Hematopoietic multipotent progenitor cell treated with erythropoietin and hydrocortisone succinate and interleukin-3 and kit ligand, for 15 days (in vitro differentiated cells): ENCODE data around the gene BUD31.
"Not testable (repeated sequence)": the region's sequence is repeated elsewhere in the genome, so short reads cannot be mapped to it uniquely, and the experiment has no call there.

Experiments used
- DNase-seq: peaks from one replicate; pipeline ENCODE4 v3.0.0-alpha.2; 2015; ENCODE audit warnings: low spot score

Gene BUD31

DNA sequence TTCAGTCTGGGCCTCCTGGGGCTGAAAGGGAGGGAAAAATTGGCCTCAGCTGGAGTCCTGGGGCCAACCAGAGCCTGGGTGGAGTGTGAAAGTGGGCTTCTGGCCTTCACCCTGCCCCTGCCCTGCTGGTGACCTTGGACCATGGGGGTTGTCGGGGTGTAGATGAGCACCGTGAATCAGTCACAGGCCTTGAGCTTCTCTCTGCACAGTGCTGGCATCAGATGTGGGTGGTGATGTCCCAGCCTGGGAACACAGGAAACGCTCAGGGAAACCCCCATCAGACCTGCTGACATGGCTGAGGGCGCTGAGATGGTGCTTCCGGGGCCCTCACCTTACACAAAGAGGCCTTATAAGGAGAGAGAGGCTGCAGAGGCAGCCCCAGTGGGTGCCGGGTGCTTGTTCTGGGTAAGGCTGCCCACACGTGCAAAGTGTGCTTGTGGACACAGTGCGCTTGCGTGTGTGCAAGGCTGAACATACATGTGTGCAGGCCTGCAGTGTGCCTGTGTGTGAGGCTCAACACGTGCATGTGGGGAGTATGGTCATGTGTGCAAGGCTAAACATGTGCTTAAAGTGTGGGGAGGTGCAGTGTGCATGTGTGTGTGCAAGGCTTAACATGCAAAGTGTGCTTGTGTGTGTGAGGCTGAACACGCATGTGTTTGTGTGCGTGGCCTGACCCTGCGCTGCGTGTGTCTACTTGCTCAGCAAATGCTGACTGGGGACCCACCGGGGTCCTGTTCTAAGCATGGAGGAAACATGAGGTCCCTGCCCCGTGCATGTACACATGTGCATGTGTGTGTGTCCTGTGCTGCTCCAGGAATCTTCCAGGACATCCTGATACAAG is 27.7 kb upstream of the BUD31 start:
- no peak for DNase-seq

DNA sequence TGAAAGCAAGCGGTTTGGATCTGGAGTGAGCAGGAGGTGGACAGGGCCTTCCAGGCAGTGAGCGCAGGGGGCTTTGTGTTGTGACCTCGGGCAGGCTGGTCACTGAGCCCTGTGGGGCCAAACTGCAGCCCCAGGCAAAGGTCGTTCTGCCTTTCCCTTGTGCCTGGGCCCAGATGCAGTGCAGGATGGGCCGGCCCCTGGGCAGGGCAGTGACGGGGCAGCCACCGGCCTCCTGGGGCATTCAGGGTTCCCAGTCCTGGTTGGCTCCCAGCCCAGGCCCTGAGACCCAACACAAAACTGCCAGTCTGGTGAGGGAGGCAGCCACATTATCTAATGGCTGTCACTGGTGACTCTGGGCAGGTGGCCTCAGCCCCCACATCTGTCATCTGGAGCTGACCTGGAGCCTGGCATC is 27.1 kb upstream of the BUD31 start:
- no peak for DNase-seq

DNA sequence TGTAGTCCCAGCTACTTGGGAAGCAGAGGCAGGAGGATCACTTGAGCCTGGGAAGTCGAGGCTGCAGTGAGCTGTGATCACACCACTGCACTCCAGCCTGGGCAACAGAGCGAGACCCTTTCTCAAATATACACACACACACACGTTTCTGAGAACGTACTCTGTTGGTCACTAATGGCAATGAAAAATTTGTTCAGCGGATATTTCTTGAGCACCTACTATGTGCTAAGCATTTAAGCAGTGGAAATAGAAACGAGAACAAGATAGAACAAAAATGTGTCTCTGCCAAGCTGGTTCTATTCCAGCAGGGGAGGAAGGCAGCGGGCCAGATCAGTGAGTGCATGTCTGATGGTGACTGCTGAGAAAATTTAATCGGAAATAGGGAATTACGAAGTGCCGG is 25.6 kb upstream of the BUD31 start:
- no peak for DNase-seq

DNA sequence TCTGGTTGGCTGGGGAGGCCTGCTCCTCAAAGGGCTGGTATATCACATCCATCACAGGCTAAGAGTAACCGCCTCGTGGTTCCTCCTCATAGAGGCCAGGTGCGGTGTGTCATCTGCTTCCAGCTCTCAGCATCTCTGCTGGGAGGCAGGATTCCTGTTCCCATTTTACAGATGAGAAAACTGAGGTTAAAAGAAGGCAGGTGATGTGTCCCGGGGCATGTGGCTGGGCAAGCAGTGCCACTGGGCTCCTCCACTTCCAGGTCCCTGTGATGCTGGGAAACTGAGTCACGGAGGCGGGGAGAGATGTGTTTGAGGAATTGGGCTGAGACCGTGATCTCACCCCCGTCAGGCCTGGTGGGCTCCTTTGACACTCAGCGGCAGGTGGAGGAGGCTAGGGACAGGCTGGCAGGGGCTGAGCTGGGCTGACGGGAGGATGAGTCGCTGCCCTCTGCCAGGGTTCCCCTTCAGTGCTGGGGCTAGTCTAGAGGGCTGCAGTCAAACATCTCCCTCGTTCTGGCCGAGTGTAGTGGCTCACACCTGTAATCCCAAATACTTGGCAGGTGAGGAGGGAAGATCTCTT is 24.9 kb upstream of the BUD31 start:
- no peak for DNase-seq

DNA sequence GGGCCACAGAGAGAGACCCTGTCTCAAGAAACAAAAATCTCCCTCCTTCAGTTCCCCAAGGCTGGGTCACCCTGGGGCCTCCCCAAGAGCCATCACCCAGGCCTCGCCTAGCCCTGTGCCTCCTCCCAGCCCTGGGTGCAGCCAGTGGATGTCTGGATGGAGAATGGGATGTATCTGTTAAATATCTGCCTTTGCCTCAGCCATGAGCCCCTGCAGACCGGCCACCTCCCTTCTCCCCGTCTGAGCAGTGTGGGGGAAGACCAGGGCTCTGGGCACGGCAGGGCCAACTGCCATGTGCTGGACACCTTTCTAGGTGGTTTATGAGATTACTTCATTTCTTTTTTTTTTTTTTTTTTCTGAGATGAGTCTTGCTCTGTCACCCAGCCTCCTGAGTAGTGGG is 24.2 kb upstream of the BUD31 start:
- DNase-seq, result no peak

DNA sequence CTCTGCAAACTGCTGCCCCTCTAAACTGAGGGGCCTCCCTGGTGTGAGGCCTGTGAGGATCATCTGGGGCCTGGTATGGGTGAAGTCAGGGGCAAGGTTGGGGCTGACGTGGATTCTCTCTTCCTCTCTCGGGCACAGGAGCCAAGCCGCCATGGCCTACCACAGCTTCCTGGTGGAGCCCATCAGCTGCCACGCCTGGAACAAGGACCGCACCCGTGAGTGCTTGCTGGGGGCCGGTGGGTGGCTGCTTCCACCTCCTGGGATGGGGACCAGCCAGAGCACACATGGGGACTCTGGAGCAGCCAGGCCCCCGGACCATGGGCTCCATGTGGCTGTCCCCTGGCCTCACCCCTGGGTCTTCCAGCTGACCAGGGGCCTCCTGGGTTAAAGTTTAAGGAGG is 23.2 kb upstream of the BUD31 start:
- DNase-seq, result no peak

DNA sequence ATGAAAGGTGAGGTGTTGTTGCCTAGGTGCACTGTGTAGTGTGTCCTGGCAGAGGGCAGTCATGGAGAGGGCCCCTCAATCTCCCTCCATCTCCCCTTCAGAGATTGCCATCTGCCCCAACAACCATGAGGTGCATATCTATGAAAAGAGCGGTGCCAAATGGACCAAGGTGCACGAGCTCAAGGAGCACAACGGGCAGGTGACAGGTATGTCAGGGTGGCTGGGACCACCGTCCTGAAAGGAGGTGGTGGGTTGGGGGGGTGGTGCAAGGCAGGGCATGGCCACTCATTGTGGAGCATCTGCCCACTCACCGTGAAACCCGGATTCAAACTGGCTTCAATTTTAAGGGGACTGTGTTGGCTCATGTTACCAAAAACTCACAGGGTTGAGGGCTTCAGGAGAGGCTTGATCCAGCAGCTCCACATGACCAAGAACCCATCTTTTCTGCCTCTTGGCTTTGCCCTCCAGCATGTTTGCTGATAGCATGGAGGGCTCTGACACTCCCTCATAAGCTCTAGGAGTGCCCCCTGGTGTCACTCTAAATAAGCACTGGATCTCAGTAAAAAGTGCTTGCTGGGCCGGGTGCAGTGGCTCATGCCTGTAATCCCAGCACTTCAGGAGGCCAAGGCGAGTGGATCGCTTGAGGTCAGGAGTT is 22.1 kb upstream of the BUD31 start:
- peak; percentile 66 for DNase-seq

DNA sequence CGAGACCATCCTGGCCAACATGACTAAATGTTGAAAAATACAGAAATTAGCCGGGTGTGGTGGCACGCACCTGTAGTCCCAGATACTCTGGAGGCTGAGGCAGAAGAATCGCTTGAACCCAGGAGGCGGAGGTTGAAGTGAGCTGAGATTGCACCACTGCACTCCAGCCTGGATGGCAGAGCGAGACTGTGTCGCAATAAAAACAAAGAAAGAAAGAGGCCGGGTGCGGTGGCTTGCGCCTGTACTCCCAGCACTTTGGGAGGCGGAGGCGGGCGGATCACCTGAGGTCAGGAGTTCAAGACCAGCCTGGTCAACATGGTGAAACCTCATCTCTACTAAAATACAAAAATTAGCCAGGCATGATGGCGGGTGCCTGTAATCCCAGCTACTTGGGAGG is 21.5 kb upstream of the BUD31 start:
- not testable (repeated sequence) for DNase-seq

DNA sequence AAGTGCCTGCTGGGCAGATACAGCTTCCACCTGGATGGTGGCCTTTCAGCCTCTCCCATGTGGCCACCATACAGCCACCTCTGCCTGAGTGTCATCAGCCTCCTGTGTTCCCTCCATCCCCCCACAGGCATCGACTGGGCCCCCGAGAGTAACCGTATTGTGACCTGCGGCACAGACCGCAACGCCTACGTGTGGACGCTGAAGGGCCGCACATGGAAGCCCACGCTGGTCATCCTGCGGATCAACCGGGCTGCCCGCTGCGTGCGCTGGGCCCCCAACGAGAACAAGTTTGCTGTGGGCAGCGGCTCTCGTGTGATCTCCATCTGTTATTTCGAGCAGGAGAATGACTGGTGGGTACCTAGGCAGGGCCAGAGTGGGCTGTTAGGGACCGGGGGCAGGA is 20.9 kb upstream of the BUD31 start:
- DNase-seq, result no peak

DNA sequence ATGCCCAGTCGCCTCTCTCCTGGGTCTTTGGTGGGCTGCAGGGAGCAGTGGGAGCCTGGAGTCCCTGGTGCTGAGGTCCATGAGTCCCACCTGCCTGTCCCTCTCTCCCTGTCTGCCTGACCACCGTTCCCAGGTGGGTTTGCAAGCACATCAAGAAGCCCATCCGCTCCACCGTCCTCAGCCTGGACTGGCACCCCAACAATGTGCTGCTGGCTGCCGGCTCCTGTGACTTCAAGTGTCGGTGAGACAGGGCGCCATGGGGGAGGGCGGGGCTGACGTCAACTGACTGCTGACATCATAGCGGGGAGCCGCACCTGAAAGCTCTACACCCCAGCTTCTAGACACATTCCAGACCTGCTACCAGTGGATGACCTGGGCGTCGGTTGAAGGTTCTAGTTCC is 19.0 kb upstream of the BUD31 start:
- DNase-seq, result no peak

DNA sequence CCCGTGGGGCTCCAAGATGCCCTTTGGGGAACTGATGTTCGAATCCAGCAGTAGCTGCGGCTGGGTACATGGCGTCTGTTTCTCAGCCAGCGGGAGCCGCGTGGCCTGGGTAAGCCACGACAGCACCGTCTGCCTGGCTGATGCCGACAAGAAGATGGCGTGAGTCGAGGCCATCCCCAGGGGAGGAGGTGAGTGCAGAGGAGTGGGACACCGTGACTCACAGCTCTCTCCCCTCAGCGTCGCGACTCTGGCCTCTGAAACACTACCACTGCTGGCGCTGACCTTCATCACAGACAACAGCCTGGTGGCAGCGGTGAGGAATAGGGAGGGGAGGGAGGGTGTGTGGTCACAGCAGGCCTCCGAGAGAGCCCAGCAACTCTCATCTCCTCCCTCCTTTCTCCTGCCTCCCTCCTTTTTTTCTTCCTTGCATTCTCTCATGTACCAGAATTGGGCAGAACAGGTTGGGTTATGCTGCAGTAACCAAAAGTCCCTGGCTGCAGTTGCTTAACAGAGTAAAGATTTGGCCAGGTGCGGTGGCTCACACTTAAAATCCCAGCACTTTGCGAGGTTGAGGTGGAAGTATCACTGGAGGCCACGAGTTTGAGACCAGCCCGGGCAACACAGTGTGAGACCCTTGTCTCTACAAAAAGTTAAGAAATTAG is 17.7 kb upstream of the BUD31 start:
- no peak for DNase-seq

DNA sequence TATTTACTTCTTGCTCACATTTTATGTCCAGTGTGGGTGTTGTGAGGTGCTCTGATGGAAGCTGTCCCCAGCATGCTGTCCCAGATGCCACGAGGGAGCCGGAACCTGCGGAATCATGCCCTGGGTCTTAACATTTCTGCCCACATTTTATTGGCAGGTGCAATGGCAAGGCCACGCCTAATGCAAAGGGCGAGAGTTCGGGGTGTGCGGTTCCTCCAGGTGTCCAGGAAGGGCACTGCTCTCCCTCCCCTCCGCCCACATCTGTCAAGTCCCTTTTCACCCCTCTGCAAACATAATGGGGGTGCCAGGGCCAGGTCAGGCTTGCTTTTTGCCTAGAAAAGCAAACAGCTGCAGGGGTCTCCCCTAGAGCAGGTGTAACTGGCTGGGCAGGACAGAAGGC is 16.7 kb upstream of the BUD31 start:
- no peak for DNase-seq

DNA sequence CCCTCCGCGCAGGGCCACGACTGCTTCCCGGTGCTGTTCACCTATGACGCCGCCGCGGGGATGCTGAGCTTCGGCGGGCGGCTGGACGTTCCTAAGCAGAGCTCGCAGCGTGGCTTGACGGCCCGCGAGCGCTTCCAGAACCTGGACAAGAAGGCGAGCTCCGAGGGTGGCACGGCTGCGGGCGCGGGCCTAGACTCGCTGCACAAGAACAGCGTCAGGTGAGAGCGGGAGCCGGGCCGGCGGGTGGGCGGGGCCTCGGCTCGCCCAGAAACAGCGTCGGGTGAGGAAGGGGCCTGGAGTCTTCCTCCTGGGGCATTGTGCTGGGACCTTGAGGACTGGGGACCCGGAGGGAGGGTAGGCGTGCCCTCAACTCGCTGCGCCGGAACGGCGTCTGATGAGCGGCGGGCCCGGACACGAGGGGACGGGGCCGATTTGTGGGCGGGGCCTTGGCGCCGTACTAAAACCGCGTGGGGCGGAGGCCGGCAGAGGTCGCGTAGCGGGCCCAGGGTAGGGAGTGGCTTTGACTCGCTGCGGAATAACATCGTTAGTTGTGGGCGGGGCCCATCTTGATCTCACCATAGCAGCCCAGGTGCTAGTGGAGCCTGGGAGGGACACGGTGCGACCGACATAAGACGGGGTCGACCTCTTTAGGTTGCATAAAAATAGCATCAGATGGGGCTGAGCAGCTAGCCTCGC is 16.0 kb upstream of the BUD31 start:
- peak; percentile 79 for DNase-seq

DNA sequence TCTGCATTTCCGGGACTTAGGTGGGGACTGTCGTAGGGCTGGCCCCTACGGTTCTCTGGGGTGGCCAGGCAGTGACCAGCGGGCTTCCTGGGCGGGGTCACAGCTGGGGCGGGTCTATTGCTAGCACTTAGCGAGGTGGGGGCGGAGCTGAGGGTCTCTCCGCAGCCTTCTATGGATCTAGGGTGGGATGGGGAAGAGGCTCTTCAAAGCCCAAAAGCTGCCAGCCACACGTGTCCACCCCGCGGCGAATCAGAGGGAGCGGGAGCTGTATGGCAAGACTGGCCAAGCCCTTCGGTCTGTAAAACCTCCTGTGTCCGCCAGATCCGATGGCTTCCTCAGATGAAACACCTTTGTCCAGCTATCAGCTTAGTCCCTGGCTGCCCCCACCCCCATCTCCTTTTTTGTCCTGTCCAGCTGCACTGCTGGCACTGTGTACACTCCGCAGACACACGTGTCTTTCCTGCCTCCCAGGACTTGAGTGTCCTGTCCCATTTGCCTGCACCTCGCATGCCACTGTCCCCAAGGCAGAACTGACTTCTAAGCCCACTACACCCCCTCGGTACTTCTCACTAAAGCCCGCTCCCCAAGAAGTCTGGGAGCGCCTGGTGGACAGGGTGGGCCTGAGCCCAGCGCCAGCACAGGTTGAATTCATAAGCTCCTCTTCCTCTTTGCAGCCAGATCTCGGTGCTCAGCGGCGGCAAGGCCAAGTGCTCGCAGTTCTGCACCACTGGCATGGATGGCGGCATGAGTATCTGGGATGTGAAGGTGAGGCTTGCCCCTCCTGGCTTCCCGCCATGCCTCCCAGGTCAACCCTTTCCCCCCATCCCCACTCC is 15.2 kb upstream of the BUD31 start:
- DNase-seq, result no peak

DNA sequence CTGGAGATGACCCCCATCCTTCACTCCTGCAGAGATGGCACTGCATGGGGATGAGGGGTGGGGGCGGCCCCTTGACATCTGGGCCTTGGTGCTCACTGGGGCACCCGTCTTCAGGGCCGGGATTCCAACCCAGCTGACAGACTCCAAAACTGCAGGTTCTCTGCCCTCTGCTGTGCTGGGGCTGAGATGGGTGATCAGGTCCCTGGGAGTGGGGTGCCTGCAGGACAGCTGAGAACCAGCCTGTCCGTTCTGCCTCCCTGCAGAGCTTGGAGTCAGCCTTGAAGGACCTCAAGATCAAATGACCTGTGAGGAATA is 14.6 kb upstream of the BUD31 start:
- no peak for DNase-seq

DNA sequence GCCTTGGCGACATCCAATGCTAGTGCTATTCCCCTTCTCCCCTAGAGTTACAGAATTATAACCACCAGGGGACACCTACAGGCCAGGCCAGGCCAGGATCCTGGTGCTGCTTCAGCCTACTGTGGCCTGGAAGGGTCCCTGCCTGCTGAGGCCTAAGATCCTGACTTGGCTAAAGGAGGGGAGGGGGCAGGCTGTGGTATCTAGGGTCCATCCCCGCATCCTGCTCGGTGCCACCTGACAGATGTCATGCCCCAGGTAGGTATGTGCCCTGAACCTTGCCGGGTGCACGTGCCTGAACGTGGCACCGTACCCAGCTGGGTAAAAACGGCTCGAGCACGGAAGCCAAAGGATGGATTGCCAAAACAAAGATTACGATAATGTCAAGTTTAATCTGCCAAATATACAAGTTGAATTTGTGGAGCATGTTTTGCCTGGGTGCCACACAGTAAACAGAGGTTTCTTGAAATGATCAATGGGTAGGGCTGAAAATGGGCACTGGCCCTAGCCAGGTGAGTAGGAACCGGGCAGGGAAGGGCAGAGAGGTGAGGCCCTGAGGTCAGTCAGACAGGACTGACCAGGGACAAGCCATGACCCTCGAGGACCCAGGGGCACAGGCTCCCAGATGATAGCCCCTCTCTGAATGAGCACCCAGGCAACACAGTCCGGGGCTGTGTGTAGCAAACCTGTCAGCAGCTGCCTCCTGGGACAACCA is 13.0 kb upstream of the BUD31 start:
- DNase-seq, result no peak

DNA sequence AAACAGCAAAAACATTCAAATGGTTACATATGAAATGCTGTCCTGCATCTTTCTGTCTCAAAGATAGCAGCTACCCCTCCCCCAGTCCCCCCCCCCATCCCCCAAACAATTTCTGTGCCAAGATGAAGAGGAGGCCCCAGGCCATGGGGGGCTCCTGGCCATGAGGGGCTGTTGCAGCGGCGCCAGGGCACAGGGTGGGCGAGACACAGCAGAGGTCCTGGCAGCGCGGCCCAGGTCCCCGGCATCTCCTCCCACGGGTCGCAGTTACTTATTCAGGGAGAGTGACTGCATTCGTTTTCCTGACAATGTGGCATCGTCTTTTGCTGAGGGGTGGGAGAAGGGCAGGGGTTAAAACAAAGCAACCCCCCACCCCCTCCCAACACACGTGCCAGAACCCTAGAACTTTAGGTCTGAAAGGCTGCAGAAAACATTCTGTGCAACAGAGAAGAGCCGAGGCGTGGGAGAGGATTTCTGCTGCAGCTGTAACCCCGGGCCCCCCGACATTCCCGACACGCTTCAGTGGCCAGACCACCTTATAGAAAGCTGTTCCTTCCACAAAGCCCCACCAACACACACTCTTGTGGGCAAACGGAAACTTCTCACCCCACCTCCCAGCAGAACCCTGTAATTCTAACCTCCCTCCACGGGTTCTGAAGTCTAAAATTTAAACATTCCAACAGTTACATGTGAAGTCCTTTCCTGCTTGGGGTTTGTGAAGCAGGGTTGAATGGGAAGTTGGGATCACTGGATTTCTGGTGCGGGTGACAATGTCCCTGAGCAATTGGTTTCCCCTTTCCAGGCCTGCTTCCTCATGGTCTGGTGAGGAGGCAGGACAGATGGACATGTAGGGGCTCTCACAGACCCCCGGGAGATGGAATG is 12.1 kb upstream of the BUD31 start:
- no peak for DNase-seq

DNA sequence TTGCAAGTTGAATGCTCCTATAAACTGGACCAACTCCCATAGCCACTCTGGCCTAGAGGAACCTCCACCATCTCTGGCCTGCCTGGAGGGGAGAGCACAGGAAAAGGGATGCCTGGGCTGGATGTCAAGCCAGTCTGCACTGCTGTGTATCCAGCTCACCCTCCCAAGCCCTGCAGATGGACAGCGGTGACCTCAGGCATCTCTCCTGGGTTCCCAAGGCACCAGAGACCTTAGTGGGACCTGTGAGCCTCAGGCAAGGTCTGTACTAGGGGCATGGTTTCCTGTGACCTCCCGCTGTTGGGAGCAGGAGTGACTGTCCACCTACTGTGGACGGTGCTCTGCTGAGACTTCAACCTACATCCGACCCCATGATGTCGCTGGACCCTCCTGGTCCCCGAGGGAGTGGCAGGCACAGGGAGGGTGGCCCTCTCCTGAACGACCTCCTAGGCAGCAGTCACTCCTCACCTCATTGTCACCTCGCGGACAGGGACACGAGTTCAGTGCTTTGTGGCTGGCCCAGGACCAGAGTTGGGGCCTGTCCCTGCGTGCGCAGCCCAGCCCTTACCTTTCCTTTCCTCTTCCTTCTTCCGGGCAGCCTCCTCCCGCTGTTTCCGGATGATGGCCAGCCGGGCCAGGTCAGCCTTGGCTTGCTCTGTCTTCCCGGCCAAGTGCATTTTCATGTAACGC is 11.3 kb upstream of the BUD31 start:
- no peak for DNase-seq

DNA sequence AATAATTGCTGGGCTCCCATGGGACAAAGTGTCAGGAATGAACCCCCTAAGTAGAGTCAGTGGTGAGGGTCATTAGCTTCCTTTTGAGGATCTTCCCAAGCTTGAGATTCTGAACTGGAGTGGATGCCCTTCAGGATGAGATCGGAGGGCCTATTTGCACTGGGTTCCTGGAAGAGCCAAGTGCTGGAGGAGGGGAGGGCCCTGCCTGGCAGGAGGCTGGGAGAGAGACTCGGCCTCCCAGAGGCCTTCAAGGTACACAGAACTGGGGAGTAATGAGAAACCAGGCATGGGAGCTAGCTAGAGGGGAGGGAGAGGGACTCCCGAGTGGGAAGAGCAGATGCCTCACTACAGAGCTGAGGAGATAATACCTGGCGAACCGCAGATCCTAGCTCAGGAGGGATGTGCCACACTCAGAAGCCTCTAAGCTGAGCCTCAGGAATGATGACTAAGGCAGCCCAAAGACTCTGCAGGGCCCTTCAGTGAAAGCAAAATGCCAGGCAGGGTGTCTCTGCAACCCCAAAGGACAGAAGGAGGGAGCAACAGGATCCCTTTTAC is 9.8 kb upstream of the BUD31 start:
- DNase-seq, result no peak
